ENCODE measurements around the gene CHST7.

Gene CHST7

DNA sequence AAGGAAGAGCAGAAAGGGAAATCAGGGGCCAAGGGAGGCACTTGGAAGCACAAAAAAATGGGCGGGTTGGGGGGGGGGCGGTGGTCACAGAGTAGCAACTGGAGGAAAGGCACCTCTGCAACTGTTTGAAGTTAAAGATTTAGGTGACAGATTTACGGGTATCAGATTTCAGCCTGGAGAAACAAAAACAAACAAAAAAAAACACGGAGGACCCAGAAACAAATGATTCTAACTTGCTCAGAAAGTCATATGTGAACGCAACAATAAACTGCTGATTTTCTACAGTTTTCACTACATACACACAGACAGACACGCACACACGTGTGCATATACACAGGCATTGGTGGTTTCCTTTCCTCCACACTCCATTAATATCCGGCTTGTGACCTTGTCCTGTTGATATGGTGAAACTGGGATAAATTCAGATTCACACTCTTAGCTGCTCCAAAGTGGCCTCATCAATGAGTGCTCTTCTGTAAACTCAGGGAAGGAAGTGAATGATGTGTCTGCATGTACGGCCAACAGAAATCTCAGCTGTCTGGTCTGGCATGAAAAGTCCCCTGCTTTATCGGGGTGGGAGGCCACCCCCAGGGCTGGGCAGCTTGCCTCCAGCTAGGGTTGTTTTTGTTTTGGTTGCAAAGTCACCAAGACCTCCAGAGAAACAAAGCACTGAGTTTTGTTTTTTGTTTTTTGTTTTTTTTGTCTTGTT is 54.3 kb downstream of the CHST7 start:
- no peaks in the 10 kb centered on the region for H3K9me3 ChIP-seq (ENCODE audit: control insufficient read depth, low read length)
- peaks cover 3% of the 10 kb centered on the region for H3K4me1 ChIP-seq
- H3K27ac ChIP-seq, result peak overlapping the region; percentile 39
- H3K9ac ChIP-seq, result no peak overlapping the region
- H3K4me3 ChIP-seq (ENCODE audit: low read depth, low read length), result no peak overlapping the region
- H3K36me3 ChIP-seq (ENCODE audit: control insufficient read depth, insufficient read depth, low read length), result no peaks in the 10 kb centered on the region
- no peak overlapping the region for H3K4me2 ChIP-seq (ENCODE audit: low read length)
- no peaks in the 10 kb centered on the region for H3K27me3 ChIP-seq (ENCODE audit: control insufficient read depth, insufficient read depth, low read length)
- H2AFZ ChIP-seq, result no peak overlapping the region
- TF ChIP-seq, protein P1, sequence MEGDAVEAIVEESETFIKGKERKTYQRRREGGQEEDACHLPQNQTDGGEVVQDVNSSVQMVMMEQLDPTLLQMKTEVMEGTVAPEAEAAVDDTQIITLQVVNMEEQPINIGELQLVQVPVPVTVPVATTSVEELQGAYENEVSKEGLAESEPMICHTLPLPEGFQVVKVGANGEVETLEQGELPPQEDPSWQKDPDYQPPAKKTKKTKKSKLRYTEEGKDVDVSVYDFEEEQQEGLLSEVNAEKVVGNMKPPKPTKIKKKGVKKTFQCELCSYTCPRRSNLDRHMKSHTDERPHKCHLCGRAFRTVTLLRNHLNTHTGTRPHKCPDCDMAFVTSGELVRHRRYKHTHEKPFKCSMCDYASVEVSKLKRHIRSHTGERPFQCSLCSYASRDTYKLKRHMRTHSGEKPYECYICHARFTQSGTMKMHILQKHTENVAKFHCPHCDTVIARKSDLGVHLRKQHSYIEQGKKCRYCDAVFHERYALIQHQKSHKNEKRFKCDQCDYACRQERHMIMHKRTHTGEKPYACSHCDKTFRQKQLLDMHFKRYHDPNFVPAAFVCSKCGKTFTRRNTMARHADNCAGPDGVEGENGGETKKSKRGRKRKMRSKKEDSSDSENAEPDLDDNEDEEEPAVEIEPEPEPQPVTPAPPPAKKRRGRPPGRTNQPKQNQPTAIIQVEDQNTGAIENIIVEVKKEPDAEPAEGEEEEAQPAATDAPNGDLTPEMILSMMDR (IDR thresholded peaks at IDR 0.05), result no peak
- no peaks in the 10 kb centered on the region for H3K79me2 ChIP-seq

DNA sequence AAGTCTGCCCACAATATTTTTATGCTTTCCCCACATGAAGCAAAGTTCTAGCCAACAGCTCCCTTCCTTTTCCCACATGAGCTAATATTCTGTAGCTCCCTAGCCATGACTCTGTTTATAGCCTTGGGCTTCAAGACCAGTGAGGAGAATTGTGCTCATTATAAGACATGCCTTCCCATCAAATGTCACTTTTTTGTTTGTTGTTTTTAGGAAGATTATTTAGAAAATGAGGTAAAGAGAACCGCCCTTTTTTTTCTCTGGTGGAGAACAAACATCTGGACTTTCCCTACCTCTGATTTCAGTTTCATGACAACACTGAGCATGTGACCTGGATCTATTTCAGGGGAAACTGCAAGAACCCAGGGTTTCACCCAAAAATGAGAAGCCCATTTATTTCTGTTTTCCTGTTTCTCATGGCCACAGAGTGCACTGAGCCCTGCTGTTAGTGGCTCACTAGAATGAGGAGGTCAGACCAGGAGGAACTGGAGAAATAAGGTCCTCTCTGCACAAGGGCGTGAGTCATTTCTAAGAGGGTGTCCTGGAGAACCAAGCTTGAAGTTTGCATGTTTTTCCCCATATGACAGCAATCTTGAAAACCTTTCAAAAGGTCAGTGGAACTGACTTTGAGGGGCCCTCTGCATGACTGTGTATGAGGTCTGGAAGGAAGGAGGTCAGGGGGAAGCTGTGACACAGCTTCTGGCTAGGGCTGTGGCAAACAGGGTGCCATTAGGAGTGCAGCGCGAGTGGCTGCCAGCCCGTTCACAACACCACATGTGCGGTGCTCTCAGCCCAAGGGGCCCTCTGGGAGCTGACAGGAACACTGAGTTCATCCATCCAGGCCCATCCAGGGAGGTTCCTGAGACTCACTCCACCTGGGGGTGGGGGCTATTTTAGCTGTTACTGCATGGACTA is 55.2 kb downstream of the CHST7 start:
- Histone ChIP-seq H2AFZ (no peak overlapping the region), H3K79me2 (no peaks in the 10 kb centered on the region), H3K4me1 (peaks cover 3% of the 10 kb centered on the region), H3K9me3 (ENCODE audit: control insufficient read depth, low read length) (no peaks in the 10 kb centered on the region), H3K27ac (peak overlapping the region; percentile 39), H3K27me3 (ENCODE audit: control insufficient read depth, insufficient read depth, low read length) (no peaks in the 10 kb centered on the region), H3K9ac (no peak overlapping the region), H3K4me2 (ENCODE audit: low read length) (no peak overlapping the region), H3K36me3 (ENCODE audit: control insufficient read depth, insufficient read depth, low read length) (no peaks in the 10 kb centered on the region), H3K4me3 (ENCODE audit: low read depth, low read length) (no peak overlapping the region)
- TF ChIP-seq, protein P1 (IDR thresholded peaks at IDR 0.05), result no peak

DNA sequence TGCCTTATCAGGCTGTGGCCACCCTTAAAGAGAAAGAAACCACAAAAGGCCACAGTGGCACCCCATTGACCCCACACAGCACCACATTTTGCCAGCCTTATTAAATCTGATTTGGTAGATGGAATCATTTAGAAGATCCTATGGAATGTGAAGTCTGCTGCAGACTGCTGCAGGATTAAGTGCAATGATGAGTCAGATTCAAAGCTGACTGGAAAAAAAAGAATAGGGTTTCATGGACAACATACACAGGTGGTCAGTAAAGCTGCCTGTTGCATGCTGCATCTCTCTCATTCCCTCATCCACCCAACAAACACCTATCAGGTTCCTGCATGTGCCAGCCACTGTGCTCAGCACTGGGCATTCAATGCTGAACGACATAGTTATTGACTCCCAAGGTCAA is 56.6 kb downstream of the CHST7 start:
- no peaks in the 10 kb centered on the region for H3K36me3 ChIP-seq (ENCODE audit: control insufficient read depth, insufficient read depth, low read length)
- H3K9ac ChIP-seq, result no peak overlapping the region
- no peaks in the 10 kb centered on the region for H3K27me3 ChIP-seq (ENCODE audit: control insufficient read depth, insufficient read depth, low read length)
- H3K4me2 ChIP-seq (ENCODE audit: low read length), result no peak overlapping the region
- H3K27ac ChIP-seq, result no peak overlapping the region
- no peak overlapping the region for H2AFZ ChIP-seq
- H3K79me2 ChIP-seq, result no peaks in the 10 kb centered on the region
- no peak overlapping the region for H3K4me3 ChIP-seq (ENCODE audit: low read depth, low read length)
- H3K9me3 ChIP-seq (ENCODE audit: control insufficient read depth, low read length), result no peaks in the 10 kb centered on the region
- TF ChIP-seq, protein P1 (IDR thresholded peaks at IDR 0.05), result no peak
- peaks cover 3% of the 10 kb centered on the region for H3K4me1 ChIP-seq

DNA sequence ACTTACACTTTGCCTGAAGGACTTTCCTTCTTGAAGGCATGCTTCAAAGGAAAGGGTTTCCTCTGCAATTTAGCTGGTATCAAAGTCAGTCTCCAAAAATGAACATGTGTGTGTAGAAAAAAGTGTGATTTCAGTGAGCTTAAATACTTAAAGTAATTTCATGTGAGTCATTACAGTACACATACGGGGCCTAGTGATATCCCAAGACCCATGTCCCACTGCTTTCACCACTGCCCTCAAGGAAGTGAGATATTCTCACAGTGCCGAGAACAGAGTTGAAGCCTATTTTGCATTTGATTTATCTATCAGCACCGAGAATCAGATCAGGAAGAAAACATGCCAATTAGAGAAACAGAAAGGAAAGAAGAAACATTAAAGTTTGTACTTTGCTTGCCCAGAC is 61.0 kb downstream of the CHST7 start:
- Histone ChIP-seq H2AFZ (no peak overlapping the region), H3K36me3 (ENCODE audit: control insufficient read depth, insufficient read depth, low read length) (no peaks in the 10 kb centered on the region), H3K9ac (no peak overlapping the region), H3K4me3 (ENCODE audit: low read depth, low read length) (no peak overlapping the region), H3K27ac (no peak overlapping the region), H3K4me1 (no peaks in the 10 kb centered on the region), H3K27me3 (ENCODE audit: control insufficient read depth, insufficient read depth, low read length) (no peaks in the 10 kb centered on the region), H3K4me2 (ENCODE audit: low read length) (no peak overlapping the region), H3K79me2 (no peaks in the 10 kb centered on the region), H3K9me3 (ENCODE audit: control insufficient read depth, low read length) (no peaks in the 10 kb centered on the region)
- TF ChIP-seq, protein P1 (IDR thresholded peaks at IDR 0.05), result no peak
